IMR-90 (cell line): ENCODE results near the gene CD2AP. TPM values are rescaled to one million over a fixed set of nuclear protein-coding genes. Genes with fewer than 3 reads are reported as not detected.

Experiments
- ATAC-seq: fragments of 200-7000 bp; cut with Tn5 transposase; 2 replicates; pipeline ENCODE4 v1.9.1; 2020; ENCODE audit warnings: low read depth, mild to moderate bottlenecking, moderate library complexity
- BruUV-seq: library from RNA; stranded (reverse); fragments of 400-500 nt; replicated peaks from 2 replicates; lab custom pipeline; 2021; lab: Mats Ljungman, UMichigan
- CTCF ChIA-PET: fragments of 300-600 bp; formaldehyde crosslinking; extraction: SDS; loops from one replicate; lab custom pipeline; 2021; ENCODE audit warnings: antibody characterized with exemption; lab: Yijun Ruan, JAX
- POLR2A ChIA-PET: fragments of 300-600 bp; sonication (Branson Sonifier 250); formaldehyde crosslinking; loops from one replicate; lab custom pipeline; 2022; ENCODE audit warnings: antibody characterized with exemption; ENCODE audit not compliant: unreplicated experiment; lab: Charles Lee
- DNase-seq: peaks from one replicate; pipeline ENCODE4 v3.0.0; 2013
- H2AFZ ChIP-seq: replicated peaks from 2 replicates; pipeline ENCODE3; 2013; ENCODE audit warnings: low read length, mild to moderate bottlenecking; ENCODE audit not compliant: poor library complexity
- H2AK5ac ChIP-seq: 2 replicates; pipeline ENCODE4 v1.6.1; 2013; ENCODE audit warnings: low read depth, low read length, inconsistent platforms
- H2AK9ac ChIP-seq: replicated peaks from 2 replicates; pipeline ENCODE3; 2013; ENCODE audit warnings: mild to moderate bottlenecking, low read depth, low read length, moderate library complexity; ENCODE audit not compliant: poor library complexity
- H2BK120ac ChIP-seq: 2 replicates; pipeline ENCODE4 v1.6.1; 2013; ENCODE audit warnings: low read depth, low read length, inconsistent platforms
- H2BK15ac ChIP-seq: 3 replicates; pipeline ENCODE4 v1.6.1; 2013; ENCODE audit warnings: low read depth, low read length, inconsistent platforms
- H2BK20ac ChIP-seq: 2 replicates; pipeline ENCODE4 v1.6.1; 2013; ENCODE audit warnings: low read depth, mild to moderate bottlenecking, inconsistent platforms, low read length, moderate library complexity
- H2BK5ac ChIP-seq: 2 replicates; pipeline ENCODE4 v1.6.1; 2013; ENCODE audit warnings: mild to moderate bottlenecking, low read depth, low read length, inconsistent platforms; ENCODE audit not compliant: poor library complexity, severe bottlenecking
- H3K14ac ChIP-seq: replicated peaks from 2 replicates; pipeline ENCODE4 v1.6.1; 2013; ENCODE audit warnings: low read depth, low read length, inconsistent platforms
- H3K18ac ChIP-seq: 2 replicates; pipeline ENCODE4 v1.6.1; 2013; ENCODE audit warnings: low read depth, low read length, control low read depth
- H3K23ac ChIP-seq: 2 replicates; pipeline ENCODE4 v1.6.1; 2013; ENCODE audit warnings: low read depth, low read length, inconsistent platforms
- H3K27ac ChIP-seq: 2 replicates; pipeline ENCODE4 v1.5.1; 2013; ENCODE audit warnings: mild to moderate bottlenecking, control low read depth, low read length; ENCODE audit not compliant: insufficient read depth
- H3K27me3 ChIP-seq: 2 replicates; pipeline ENCODE4 v1.6.1; 2013; ENCODE audit warnings: low read length; ENCODE audit not compliant: control insufficient read depth, insufficient read depth
- H3K36me3 ChIP-seq: 2 replicates; pipeline ENCODE4 v1.6.1; 2013; ENCODE audit warnings: low read length, mixed read lengths; ENCODE audit not compliant: control insufficient read depth, insufficient read depth
- H3K4ac ChIP-seq: 2 replicates; pipeline ENCODE4 v1.6.1; 2013; ENCODE audit warnings: low read depth, low read length, inconsistent platforms
- H3K4me1 ChIP-seq: 2 replicates; pipeline ENCODE4 v1.6.1; 2013; ENCODE audit warnings: low read length, mixed read lengths; ENCODE audit not compliant: control insufficient read depth, insufficient read depth
- H3K4me2 ChIP-seq: 2 replicates; pipeline ENCODE4 v1.6.1; 2013; ENCODE audit warnings: low read depth, mild to moderate bottlenecking, control low read depth, low read length, moderate library complexity
- H3K4me3 ChIP-seq: 2 replicates; pipeline ENCODE4 v1.5.1; 2013; ENCODE audit warnings: low read depth, mild to moderate bottlenecking, control low read depth, low read length, moderate library complexity; ENCODE audit not compliant: insufficient read depth
- H3K56ac ChIP-seq: 2 replicates; pipeline ENCODE4 v1.6.1; 2013; ENCODE audit warnings: low read length, inconsistent platforms; ENCODE audit not compliant: insufficient read depth; ENCODE audit errors: extremely low read depth
- H3K79me1 ChIP-seq, 2 experiments: 2 replicates each; pipeline ENCODE4 v1.6.1; 2013; ENCODE audit warnings: low read length in 2 of 2, inconsistent platforms in 1 of 2, low read depth in 1 of 2
- H3K9ac ChIP-seq: 2 replicates; pipeline ENCODE4 v1.6.1; 2013; ENCODE audit warnings: low read depth, low read length, control low read depth
- H3K9me1 ChIP-seq: 2 replicates; pipeline ENCODE4 v1.6.1; 2013; ENCODE audit warnings: low read length, inconsistent platforms; ENCODE audit not compliant: insufficient read depth
- H3K9me3 ChIP-seq: 2 replicates; pipeline ENCODE4 v1.6.1; 2013; ENCODE audit warnings: low read length; ENCODE audit not compliant: control insufficient read depth, insufficient read depth
- H4K20me1 ChIP-seq: 2 replicates; pipeline ENCODE4 v1.6.1; 2013; ENCODE audit warnings: low read length, inconsistent platforms; ENCODE audit not compliant: insufficient read depth
- H4K5ac ChIP-seq: 2 replicates; pipeline ENCODE4 v1.6.1; 2013; ENCODE audit warnings: mild to moderate bottlenecking, low read depth, low read length, control low read depth
- H4K8ac ChIP-seq, 2 experiments: 2 replicates each; pipeline ENCODE4 v1.6.1; 2013; ENCODE audit warnings: low read depth in 2 of 2, low read length in 2 of 2, control low read depth in 1 of 2, inconsistent platforms in 1 of 2
- H4K91ac ChIP-seq: 2 replicates; pipeline ENCODE4 v1.6.1; 2013; ENCODE audit warnings: low read depth, low read length, inconsistent platforms; ENCODE audit not compliant: insufficient read depth
- BHLHE40 ChIP-seq: fragments of 150-350 bp; IDR thresholded peaks from 2 replicates; pipeline ENCODE4 v1.6.1; 2016; ENCODE audit warnings: mild to moderate bottlenecking, low read depth, low read length
- CEBPB ChIP-seq: IDR thresholded peaks from 2 replicates; pipeline ENCODE4 v1.6.1; 2012; ENCODE audit warnings: low read depth, low read length, improper control_type of control experiment
- CHD1 ChIP-seq: IDR thresholded peaks from 2 replicates; pipeline ENCODE4 v1.6.1; 2012; ENCODE audit warnings: low read depth, low read length, improper control_type of control experiment
- CTCF ChIP-seq: conservative IDR thresholded peaks from 2 replicates; pipeline ENCODE4 v1.5.1; 2012; ENCODE audit warnings: mild to moderate bottlenecking, low read depth, low read length, improper control_type of control experiment
- ELK1 ChIP-seq: fragments of 150-350 bp; IDR thresholded peaks from 2 replicates; pipeline ENCODE4 v1.6.1; 2016; ENCODE audit warnings: low read depth, mild to moderate bottlenecking, low read length, moderate library complexity, borderline replicate concordance
- FOS ChIP-seq: fragments of 150-350 bp; IDR thresholded peaks from 2 replicates; pipeline ENCODE4 v1.6.1; 2016; ENCODE audit warnings: low read depth, low read length
- MAFK ChIP-seq: IDR thresholded peaks from 2 replicates; pipeline ENCODE4 v1.6.1; 2012; ENCODE audit warnings: low read depth, low read length, improper control_type of control experiment
- MAZ ChIP-seq: IDR thresholded peaks from 2 replicates; pipeline ENCODE4 v1.6.1; 2012; ENCODE audit warnings: low read depth, mild to moderate bottlenecking, low read length, improper control_type of control experiment, moderate library complexity, borderline replicate concordance
- MXI1 ChIP-seq: IDR thresholded peaks from 2 replicates; pipeline ENCODE4 v1.6.1; 2012; ENCODE audit warnings: low read depth, mild to moderate bottlenecking, low read length, moderate library complexity, borderline replicate concordance
- NFE2L2 ChIP-seq: fragments of 150-350 bp; IDR thresholded peaks from 2 replicates; pipeline ENCODE4 v1.6.1; 2016; ENCODE audit warnings: low read depth, mild to moderate bottlenecking, low read length
- POLR2A ChIP-seq: IDR thresholded peaks from 2 replicates; pipeline ENCODE4 v1.6.1; 2012; ENCODE audit warnings: mild to moderate bottlenecking, low read depth, low read length
- RAD21 ChIP-seq: IDR thresholded peaks from 2 replicates; pipeline ENCODE4 v1.6.1; 2012; ENCODE audit warnings: low read length, improper control_type of control experiment
- RCOR1 ChIP-seq: IDR thresholded peaks from 2 replicates; pipeline ENCODE4 v1.6.1; 2012; ENCODE audit warnings: mild to moderate bottlenecking, low read length, improper control_type of control experiment; ENCODE audit not compliant: insufficient replicate concordance
- RFX5 ChIP-seq: IDR thresholded peaks from 2 replicates; pipeline ENCODE4 v1.8.0; 2012; ENCODE audit warnings: low read depth, mild to moderate bottlenecking, low read length, moderate library complexity
- SMC3 ChIP-seq: fragments of 150-350 bp; IDR thresholded peaks from 2 replicates; pipeline ENCODE4 v1.6.1; 2016; ENCODE audit warnings: low read depth, mild to moderate bottlenecking, antibody characterized with exemption, low read length, moderate library complexity
- USF2 ChIP-seq: fragments of 150-350 bp; IDR thresholded peaks from 2 replicates; pipeline ENCODE4 v1.6.1; 2017; ENCODE audit warnings: mild to moderate bottlenecking, antibody characterized with exemption, low read length, low read depth
- WGBS, 2 experiments: methylation state at CpG; one replicate each; pipeline versions ENCODE4 v1.1.5 to v1.1.7; 2013; ENCODE audit warnings: missing lambda C conversion rate in 2 of 2; ENCODE audit not compliant: insufficient read length in 1 of 2; ENCODE audit errors: extremely low coverage in 2 of 2; 5-methylcytosine and 5-hydroxymethylcytosine counted together
- dilution Hi-C: fragments of 300-500 bp; cut with HindIII; formaldehyde crosslinking; loops from one replicate; pipeline ENCODE4 v1.14.3; 2018; ENCODE audit warnings: low sequenced_read_pairs; ENCODE audit not compliant: unreplicated experiment
- in situ Hi-C: fragments of 300-500 bp; cut with MboI; formaldehyde crosslinking; loops from 3 replicates; pipeline ENCODE4 v1.14.3; 2019; ENCODE audit warnings: low sequenced_read_pairs, inconsistent platforms, mixed read lengths
- intact Hi-C: fragments of 100-400 bp; cut with micrococcal nuclease; formaldehyde crosslinking; loops from 2 replicates; pipeline ENCODE4 v1.10.0; 2022
- polyA plus RNA-seq, 3 experiments: library from polyadenylated mRNA; depleted of rRNA; stranded (reverse); fragments of >200 nt; gene quantifications; 2 replicates each; pipeline ENCODE4 v1.2.3, GENCODE V29; 2012; ENCODE audit warnings: low replicate concordance in 1 of 3
- total RNA-seq: library from RNA; depleted of rRNA; stranded (reverse); fragments of >200 nt; gene quantifications from 2 replicates; pipeline ENCODE4 v1.2.3, GENCODE V29; 2012

CD2AP gene
- total and polyA plus RNA-seq, 2 of the 4 experiments (the other 2 are of a cell fraction), result 5.3 to 7.5 TPM

GRCh38 chr6:47567586-47567985 is 90.0 kb downstream of the CD2AP start:
- H2AK5ac ChIP-seq, result no peak overlapping the region
- peaks cover under 1% of the 10 kb centered on the region; the same call in 1 of the 2 replicates for H4K20me1 ChIP-seq
- no peak overlapping the region for H3K4ac ChIP-seq
- no peak overlapping the region for H3K4me2 ChIP-seq
- no peak overlapping the region for H4K5ac ChIP-seq
- ATAC-seq (no peak), DNase-seq (no peak)
- in situ Hi-C loops (no loop called here), intact Hi-C loops (loop anchor here (1.0 kb wide), 1 partner anchor 26 kb away; no protein-coding TSS in a partner anchor), dilution Hi-C loops (no loop called here)
- H2BK120ac ChIP-seq, result no peak overlapping the region
- no peaks in the 10 kb centered on the region for H3K9me3 ChIP-seq
- no peak overlapping the region for H3K56ac ChIP-seq
- no peak overlapping the region for H3K27ac ChIP-seq
- H3K18ac ChIP-seq, result no peak overlapping the region
- H3K4me3 ChIP-seq, result no peak overlapping the region
- H3K36me3 ChIP-seq, result peaks cover 2% of the 10 kb centered on the region; the same call in 1 of the 2 replicates
- no TSS peak for BruUV-seq
- H3K23ac ChIP-seq, result no peak overlapping the region
- H2AK9ac ChIP-seq, result no peak overlapping the region
- no peak overlapping the region for H3K14ac ChIP-seq
- no peak overlapping the region for H2BK20ac ChIP-seq
- H4K91ac ChIP-seq, result no peak overlapping the region
- ChIA-PET CTCF (no interaction called here), POLR2A (no interaction called here)
- peaks cover 1 to 4% of the 10 kb centered on the region in 2 experiments; a peak in 2 of 4 replicates for H3K79me1 ChIP-seq
- TF ChIP-seq USF2 (no peak), RAD21 (no peak), MAZ (no peak), CHD1 (no peak), RCOR1 (no peak), MAFK (no peak), BHLHE40 (no peak), CTCF (no peak), MXI1 (no peak), POLR2A (no peak), SMC3 (no peak), NFE2L2 (no peak), FOS (no peak), RFX5 (no peak), CEBPB (no peak), ELK1 (no peak)
- H4K8ac ChIP-seq, result no peak overlapping the region
- H2BK15ac ChIP-seq, result no peak overlapping the region
- 100% methylated on average over 1 of the region's 1 CpG; no CpG with 5 or more reads in 1 of the 2 experiments for WGBS, 2 experiments
- no peaks in the 10 kb centered on the region for H3K27me3 ChIP-seq
- no peak overlapping the region for H2AFZ ChIP-seq
- H2BK5ac ChIP-seq, result no peak overlapping the region
- H3K9me1 ChIP-seq, result no peaks in the 10 kb centered on the region; the same call in 1 of the 2 replicates
- H3K4me1 ChIP-seq, result no peaks in the 10 kb centered on the region
- no peak overlapping the region for H3K9ac ChIP-seq
